Natural killer cell (primary cell): ENCODE results near the gene NDNF. TPM values are rescaled to one million over a fixed set of nuclear protein-coding genes. Genes with fewer than 3 reads are reported as not detected.

Experiments used
- ATAC-seq, 3 donors: fragments of 150-1000 bp in 2 of 3; fragments of 200-7000 bp in 1 of 3; cut with Tn5 transposase; 1 replicate in 1 of 3; 2 replicates in 2 of 3; pipeline ENCODE4 v1.10.0; 2021; ENCODE audit warnings: mild to moderate bottlenecking in 2 of 3, moderate library complexity in 2 of 3
- DNase-seq, 2 donors: peaks; one replicate each; pipeline versions ENCODE4 v3.0.0 to v3.0.0-alpha.2; 2013 to 2021; ENCODE audit warnings: mixed read lengths in 1 of 2
- H3K27ac ChIP-seq: one replicate; pipeline ENCODE4 v1.5.1; 2013; ENCODE audit warnings: mild to moderate bottlenecking, low read length
- H3K27me3 ChIP-seq: one replicate; pipeline ENCODE4 v1.6.1; 2013; ENCODE audit warnings: low read length; ENCODE audit not compliant: control insufficient read depth, insufficient read depth
- H3K36me3 ChIP-seq: one replicate; pipeline ENCODE4 v1.6.1; 2013; ENCODE audit warnings: low read length; ENCODE audit not compliant: control insufficient read depth, insufficient read depth
- H3K4me1 ChIP-seq: one replicate; pipeline ENCODE4 v1.6.1; 2013; ENCODE audit warnings: low read length; ENCODE audit not compliant: control insufficient read depth, insufficient read depth
- H3K4me3 ChIP-seq: one replicate; pipeline ENCODE4 v1.5.1; 2013; ENCODE audit warnings: low read length
- H3K9me3 ChIP-seq: one replicate; pipeline ENCODE4 v1.6.1; 2013; ENCODE audit warnings: low read length; ENCODE audit not compliant: control insufficient read depth, insufficient read depth
- H3K27ac Mint-ChIP-seq, 2 donors: one replicate each; pipeline ENCODE4 v1.8.0; 2022; ENCODE audit warnings: mild to moderate bottlenecking in 2 of 2, mixed read lengths in 2 of 2, moderate library complexity in 1 of 2
- H3K27me3 Mint-ChIP-seq, 2 donors: one replicate each; pipeline ENCODE4 v1.8.0; 2022; ENCODE audit warnings: low read depth in 2 of 2, mixed read lengths in 2 of 2
- H3K36me3 Mint-ChIP-seq: one replicate; pipeline ENCODE4 v1.8.0; 2022; ENCODE audit warnings: mixed read lengths
- H3K4me1 Mint-ChIP-seq, 2 donors: one replicate each; pipeline ENCODE4 v1.8.0; 2022; ENCODE audit warnings: mixed read lengths in 2 of 2
- H3K4me3 Mint-ChIP-seq: one replicate; pipeline ENCODE4 v1.8.0; 2022; ENCODE audit warnings: mild to moderate bottlenecking, moderate library complexity, mixed read lengths
- H3K9me3 Mint-ChIP-seq, 2 donors: one replicate each; pipeline ENCODE4 v1.8.0; 2022; ENCODE audit warnings: mixed read lengths in 2 of 2
- WGBS: methylation state at CpG from one replicate; pipeline ENCODE4 v1.1.7; 2013; ENCODE audit warnings: missing lambda C conversion rate; ENCODE audit not compliant: insufficient coverage; 5-methylcytosine and 5-hydroxymethylcytosine counted together
- intact Hi-C: fragments of 100-400 bp; cut with micrococcal nuclease; formaldehyde crosslinking; loops from one replicate; pipeline ENCODE4 v1.14.2; 2022
- total RNA-seq, 4 donors: library from RNA; stranded (reverse); fragments of 120-200 nt in 1 of 4; gene quantifications; one replicate each; pipeline versions ENCODE4 v1.2.3 to v1.2.4, GENCODE V29; 2013 to 2022
- TF ChIP-seq, protein P1 (sequence below): fragments of 200-600 bp; IDR thresholded peaks from one replicate; pipeline ENCODE4 v1.8.0; 2022; ENCODE audit warnings: antibody characterized with exemption

The NDNF gene, protein sequence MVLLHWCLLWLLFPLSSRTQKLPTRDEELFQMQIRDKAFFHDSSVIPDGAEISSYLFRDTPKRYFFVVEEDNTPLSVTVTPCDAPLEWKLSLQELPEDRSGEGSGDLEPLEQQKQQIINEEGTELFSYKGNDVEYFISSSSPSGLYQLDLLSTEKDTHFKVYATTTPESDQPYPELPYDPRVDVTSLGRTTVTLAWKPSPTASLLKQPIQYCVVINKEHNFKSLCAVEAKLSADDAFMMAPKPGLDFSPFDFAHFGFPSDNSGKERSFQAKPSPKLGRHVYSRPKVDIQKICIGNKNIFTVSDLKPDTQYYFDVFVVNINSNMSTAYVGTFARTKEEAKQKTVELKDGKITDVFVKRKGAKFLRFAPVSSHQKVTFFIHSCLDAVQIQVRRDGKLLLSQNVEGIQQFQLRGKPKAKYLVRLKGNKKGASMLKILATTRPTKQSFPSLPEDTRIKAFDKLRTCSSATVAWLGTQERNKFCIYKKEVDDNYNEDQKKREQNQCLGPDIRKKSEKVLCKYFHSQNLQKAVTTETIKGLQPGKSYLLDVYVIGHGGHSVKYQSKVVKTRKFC
- not detected for total RNA-seq
- total RNA-seq (2013) = not detected

DNA sequence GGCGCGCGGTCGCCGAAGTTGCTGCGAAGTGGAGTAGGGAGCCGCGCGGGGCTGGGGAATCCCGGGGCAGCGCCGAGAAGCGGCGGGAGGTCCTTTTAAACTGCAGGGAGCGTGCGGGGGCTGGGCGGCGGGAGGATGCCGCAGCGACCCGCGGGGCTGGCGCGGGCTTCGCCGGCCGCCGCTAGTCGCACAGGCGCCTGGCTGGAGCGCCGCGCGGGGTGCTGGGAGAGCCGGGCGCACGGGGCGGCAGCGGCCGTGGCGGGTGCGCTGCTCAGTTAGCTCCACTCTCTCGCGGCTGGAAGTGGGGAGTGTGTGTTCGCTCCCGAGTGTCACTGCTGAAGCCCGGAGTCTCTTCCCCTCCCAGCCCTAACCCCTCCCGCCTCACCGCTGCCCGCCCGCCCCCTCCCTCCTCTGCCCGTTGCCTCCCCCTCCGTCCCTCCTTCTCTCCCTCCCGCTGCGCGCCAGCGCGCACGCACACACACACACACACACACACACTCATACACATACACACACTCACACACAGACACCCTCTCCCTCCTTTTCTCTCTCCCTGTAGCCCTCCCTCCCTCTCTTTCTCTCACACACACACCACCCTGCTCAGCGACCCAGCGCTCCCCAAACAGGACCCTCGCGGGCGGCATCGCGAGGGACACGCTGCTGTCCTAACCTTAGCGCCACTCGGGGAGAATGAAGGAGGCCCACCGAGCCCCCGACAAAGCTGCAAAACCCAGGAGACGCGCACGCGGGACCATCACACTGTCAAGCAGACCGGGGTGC, at the start of gene NDNF:
Gene NDNF, minus strand, starts transcription at position 312 of the 780 bp plus-strand sequence. CDS start 26,698 bp downstream, outside the sequence.
- Mint-ChIP-seq H3K4me3 (peak within 1 kb of the TSS; percentile 82), H3K4me1 (peaks cover 6 to 30% of the 10 kb centered on the region in 2 donors), H3K9me3 (no peaks in the 10 kb centered on the region), H3K27ac (no peak within 1 kb of the TSS), H3K27me3 (peaks cover 63 to 81% of the 10 kb centered on the region in 2 donors), H3K36me3 (no peaks in the 10 kb centered on the region)
- Histone ChIP-seq H3K36me3 (no peaks in the 10 kb centered on the region), H3K4me3 (peak within 1 kb of the TSS; percentile 16), H3K27me3 (peaks cover 40% of the 10 kb centered on the region), H3K4me1 (peaks cover 21% of the 10 kb centered on the region), H3K9me3 (no peaks in the 10 kb centered on the region), H3K27ac (no peak within 1 kb of the TSS)
- TF ChIP-seq, protein P1, sequence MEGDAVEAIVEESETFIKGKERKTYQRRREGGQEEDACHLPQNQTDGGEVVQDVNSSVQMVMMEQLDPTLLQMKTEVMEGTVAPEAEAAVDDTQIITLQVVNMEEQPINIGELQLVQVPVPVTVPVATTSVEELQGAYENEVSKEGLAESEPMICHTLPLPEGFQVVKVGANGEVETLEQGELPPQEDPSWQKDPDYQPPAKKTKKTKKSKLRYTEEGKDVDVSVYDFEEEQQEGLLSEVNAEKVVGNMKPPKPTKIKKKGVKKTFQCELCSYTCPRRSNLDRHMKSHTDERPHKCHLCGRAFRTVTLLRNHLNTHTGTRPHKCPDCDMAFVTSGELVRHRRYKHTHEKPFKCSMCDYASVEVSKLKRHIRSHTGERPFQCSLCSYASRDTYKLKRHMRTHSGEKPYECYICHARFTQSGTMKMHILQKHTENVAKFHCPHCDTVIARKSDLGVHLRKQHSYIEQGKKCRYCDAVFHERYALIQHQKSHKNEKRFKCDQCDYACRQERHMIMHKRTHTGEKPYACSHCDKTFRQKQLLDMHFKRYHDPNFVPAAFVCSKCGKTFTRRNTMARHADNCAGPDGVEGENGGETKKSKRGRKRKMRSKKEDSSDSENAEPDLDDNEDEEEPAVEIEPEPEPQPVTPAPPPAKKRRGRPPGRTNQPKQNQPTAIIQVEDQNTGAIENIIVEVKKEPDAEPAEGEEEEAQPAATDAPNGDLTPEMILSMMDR = no peak
- peak; percentile 31 to 68 (median 46) for ATAC-seq
- WGBS = under 1% methylated on average over 67 of the region's 76 CpGs
- intact Hi-C loops = no loop called here
- peak in 1 of 2 donors; percentile 66 for DNase-seq

DNA sequence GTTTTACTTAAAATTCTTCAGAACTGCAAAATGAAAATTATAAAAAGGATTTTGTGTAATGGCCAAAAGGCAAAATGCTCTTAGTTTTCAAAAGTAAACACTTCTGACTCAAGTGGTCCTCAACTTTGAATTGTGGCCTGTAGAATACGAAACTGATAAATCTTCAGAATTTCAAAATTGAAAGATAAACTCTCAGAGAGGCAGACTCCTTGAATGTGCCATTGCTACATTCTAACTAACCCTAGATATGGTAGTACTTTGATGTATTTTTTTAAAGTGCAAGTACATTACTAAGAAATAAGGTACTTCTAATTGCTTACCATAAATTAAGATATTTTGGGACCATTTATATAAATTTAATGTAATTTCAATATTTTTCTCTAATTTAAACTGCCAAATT, 47.4 kb upstream of the NDNF start:
- TF ChIP-seq, protein P1 = no peak
- no peaks in the 10 kb centered on the region for H3K36me3 Mint-ChIP-seq
- H3K27ac Mint-ChIP-seq = no peak overlapping the region
- H3K27ac ChIP-seq = no peak overlapping the region
- H3K9me3 Mint-ChIP-seq = no peaks in the 10 kb centered on the region
- no peak overlapping the region for H3K4me3 Mint-ChIP-seq
- intact Hi-C loops = no loop called here
- ATAC-seq (no peak), DNase-seq (no peak)
- H3K4me1 ChIP-seq = no peaks in the 10 kb centered on the region
- H3K9me3 ChIP-seq = no peaks in the 10 kb centered on the region
- 100% methylated on average over 1 of the region's 1 CpG for WGBS
- H3K4me3 ChIP-seq = no peak overlapping the region
- H3K27me3 Mint-ChIP-seq = peaks cover 0 to 7% of the 10 kb centered on the region in 2 donors
- no peaks in the 10 kb centered on the region for H3K27me3 ChIP-seq
- no peaks in the 10 kb centered on the region for H3K4me1 Mint-ChIP-seq
- H3K36me3 ChIP-seq = no peaks in the 10 kb centered on the region

DNA sequence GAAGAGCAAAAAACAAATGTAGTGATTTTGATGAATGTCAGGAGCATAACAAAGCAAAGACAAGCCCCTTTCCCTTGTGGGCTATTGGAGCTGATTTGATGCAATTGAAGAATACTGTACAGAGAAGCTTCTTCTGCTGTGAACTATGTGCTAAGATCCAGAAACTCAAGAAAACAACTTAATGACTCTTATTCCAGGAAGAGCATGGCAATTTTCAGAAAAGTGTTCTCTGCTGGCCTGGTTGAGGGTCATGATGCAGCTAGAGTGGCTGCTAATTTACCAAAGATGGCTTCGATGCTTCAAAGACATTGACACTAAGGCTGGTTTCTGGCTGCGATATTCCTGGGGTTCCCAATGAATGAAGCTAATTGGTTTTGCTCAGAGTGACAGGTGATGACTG, 46.0 kb upstream of the NDNF start:
- no peaks in the 10 kb centered on the region for H3K27me3 ChIP-seq
- H3K4me3 ChIP-seq = no peak overlapping the region
- DNase-seq = no peak
- no peak for ATAC-seq
- Mint-ChIP-seq H3K36me3 (no peaks in the 10 kb centered on the region), H3K27me3 (peaks cover 0 to 6% of the 10 kb centered on the region in 2 donors), H3K4me3 (no peak overlapping the region), H3K27ac (no peak overlapping the region), H3K4me1 (peaks cover 0 to 5% of the 10 kb centered on the region in 2 donors), H3K9me3 (no peaks in the 10 kb centered on the region)
- TF ChIP-seq, protein P1 = no peak
- no peaks in the 10 kb centered on the region for H3K4me1 ChIP-seq
- intact Hi-C loops = no loop called here
- no peaks in the 10 kb centered on the region for H3K36me3 ChIP-seq
- no peaks in the 10 kb centered on the region for H3K9me3 ChIP-seq
- WGBS = 69% methylated on average over 2 of the region's 2 CpGs
- H3K27ac ChIP-seq = no peak overlapping the region
